ENCODE data around the gene SCAMP1. TPM values are rescaled to one million over a fixed set of nuclear protein-coding genes. Genes with fewer than 3 reads are reported as not detected.

SCAMP1 gene
- total RNA-seq (10 to 100 TPM; 37.9 to 44.1 (median 40.4) TPM), polyA plus RNA-seq (14.6 TPM)
- long read RNA-seq, donor 1, full-length matches to known transcripts: 124 of 138 reads
- long read RNA-seq, donor 1, partial matches to known transcripts: 5 of 138 reads
- long read RNA-seq, donor 1, other reads (novel, unspliced or antisense): 9 of 138 reads
- long read RNA-seq, donor 2, full-length matches to known transcripts: 32 of 37 reads
- long read RNA-seq, donor 2, partial matches to known transcripts: 1 of 37 reads
- long read RNA-seq, donor 2, other reads (novel, unspliced or antisense): 4 of 37 reads
- long read RNA-seq, donor 3, full-length matches to known transcripts: 336 of 391 reads
- long read RNA-seq, donor 3, partial matches to known transcripts: 16 of 391 reads
- long read RNA-seq, donor 3, other reads (novel, unspliced or antisense): 39 of 391 reads
- long read RNA-seq, donor 4, full-length matches to known transcripts: 52 of 62 reads
- long read RNA-seq, donor 4, partial matches to known transcripts: 1 of 62 reads
- long read RNA-seq, donor 4, other reads (novel, unspliced or antisense): 9 of 62 reads

DNA sequence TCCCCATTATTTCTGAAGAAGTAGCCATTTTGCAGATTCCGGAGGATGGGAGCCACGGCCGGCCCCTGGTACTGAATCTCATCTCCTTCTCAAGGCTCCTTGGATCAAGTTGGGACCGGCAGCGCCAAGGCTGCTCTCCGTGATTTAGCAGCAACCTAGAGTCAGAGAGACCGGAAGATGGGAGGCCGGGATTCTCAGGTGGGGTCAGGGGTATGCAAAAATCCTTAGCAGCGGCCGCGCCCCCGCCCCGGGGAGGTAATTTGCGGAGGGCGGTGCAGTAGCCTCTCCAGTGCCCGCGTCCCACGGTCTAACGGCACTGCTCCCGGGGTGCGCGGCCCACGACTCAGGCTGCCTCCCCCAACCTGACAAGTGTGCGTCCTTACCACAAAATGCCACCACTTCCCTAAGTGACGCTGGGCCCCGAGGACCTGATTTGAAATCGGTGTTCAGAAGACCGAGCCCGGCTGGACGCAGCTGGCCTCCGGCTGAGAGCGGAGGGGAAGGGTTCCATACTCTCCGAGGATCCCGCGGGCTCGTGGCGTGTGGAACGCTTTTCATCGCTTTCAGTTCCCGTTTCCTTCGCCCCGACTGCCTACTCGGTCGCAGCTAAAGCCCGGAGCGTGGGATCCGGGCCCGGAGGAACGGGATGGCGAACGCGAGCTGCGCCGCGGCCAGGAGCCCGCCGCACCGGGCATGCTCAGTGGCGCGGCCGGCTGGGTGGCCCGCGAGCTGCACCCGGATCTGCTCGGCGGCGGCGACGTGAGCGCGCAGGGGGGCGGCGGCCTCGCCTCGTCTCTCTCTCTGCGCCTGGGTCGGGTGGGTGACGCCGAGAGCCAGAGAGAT lies at the start of gene SCAMP1:
Gene SCAMP1 (plus strand): TSS at position 787 of the 843 bp plus-strand sequence. CDS start 55 bp downstream, at position 842.
- under 1% methylated on average over 79 of the region's 79 CpGs for WGBS
- Histone ChIP-seq H3K4me1 (ENCODE audit: control insufficient read depth, insufficient read depth, low read length) (no peaks in the 10 kb centered on the region), H3K4me3 (ENCODE audit: low read length) (peak within 1 kb of the TSS; percentile 56), H3K27ac (ENCODE audit: low read length) (peak within 1 kb of the TSS; percentile 85), H3K9me3 (ENCODE audit: control insufficient read depth, low read length) (no peaks in the 10 kb centered on the region), H3K27me3 (ENCODE audit: control insufficient read depth, insufficient read depth) (no peaks in the 10 kb centered on the region)
- DNase-seq: peak; percentile 92 to 97 (median 97)
- intact Hi-C loops (cut with DNase I): loop anchor here (5.0 kb wide), 2 partner anchors 63 to 68 kb away; partner anchors contain the start of gene AP3B1 (in 1 of the 4)
- peak; percentile 98 to 99 for ATAC-seq

GRCh38 chr5:78317515-78317914 lies 42.9 kb upstream of the SCAMP1 start:
- intact Hi-C loops (cut with DNase I): no loop called here
- ATAC-seq: no peak
- no peak for DNase-seq
- no peak overlapping the region for H3K27ac ChIP-seq (ENCODE audit: low read length)
- H3K27me3 ChIP-seq (ENCODE audit: control insufficient read depth, insufficient read depth): no peaks in the 10 kb centered on the region
- H3K9me3 ChIP-seq (ENCODE audit: control insufficient read depth, low read length): no peaks in the 10 kb centered on the region
- 83% methylated on average over 5 of the region's 5 CpGs for WGBS
- H3K4me1 ChIP-seq (ENCODE audit: control insufficient read depth, insufficient read depth, low read length): no peaks in the 10 kb centered on the region
- H3K4me3 ChIP-seq (ENCODE audit: low read length): no peak overlapping the region

GRCh38 chr5:78318337-78318736 lies 42.1 kb upstream of the SCAMP1 start:
- 95% methylated on average over 3 of the region's 3 CpGs for WGBS
- intact Hi-C loops (cut with DNase I): no loop called here
- Histone ChIP-seq H3K27ac (ENCODE audit: low read length) (no peak overlapping the region), H3K27me3 (ENCODE audit: control insufficient read depth, insufficient read depth) (no peaks in the 10 kb centered on the region), H3K4me3 (ENCODE audit: low read length) (no peak overlapping the region), H3K9me3 (ENCODE audit: control insufficient read depth, low read length) (no peaks in the 10 kb centered on the region), H3K4me1 (ENCODE audit: control insufficient read depth, insufficient read depth, low read length) (no peaks in the 10 kb centered on the region)
- ATAC-seq: no peak
- DNase-seq: no peak

DNA sequence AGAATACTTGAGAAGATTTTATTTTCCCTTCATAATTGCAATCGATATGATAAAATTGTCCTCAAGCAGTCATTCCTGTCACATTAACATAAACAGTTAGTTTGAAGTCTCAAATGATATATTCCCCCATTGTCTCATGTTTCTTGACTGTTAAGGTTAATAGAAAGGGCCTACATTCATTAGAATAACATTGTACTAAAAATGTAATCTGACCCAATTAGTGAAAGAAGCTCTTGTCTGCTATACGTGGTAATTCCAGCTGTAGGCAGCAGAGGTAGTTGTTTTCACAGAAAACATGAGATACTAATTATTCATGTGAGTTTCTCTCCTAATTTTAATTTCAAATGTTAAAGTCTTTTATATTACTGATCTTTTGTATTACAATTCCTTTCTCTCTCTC lies 40.0 kb upstream of the SCAMP1 start:
- intact Hi-C loops (cut with DNase I): loop anchor here in 2 of 4 donors (5.0 to 10.0 kb wide), 3 partner anchors 214 to 647 kb away; no protein-coding TSS in a partner anchor
- DNase-seq: no peak

GRCh38 chr5:78323241-78323640 lies 37.2 kb upstream of the SCAMP1 start:
- no peak overlapping the region for H3K27ac ChIP-seq (ENCODE audit: low read length)
- intact Hi-C loops (cut with DNase I): loop anchor here in 2 of 4 donors (5.0 to 10.0 kb wide), 3 partner anchors 212 to 644 kb away; no protein-coding TSS in a partner anchor
- H3K4me3 ChIP-seq (ENCODE audit: low read length): no peak overlapping the region
- H3K27me3 ChIP-seq (ENCODE audit: control insufficient read depth, insufficient read depth): no peaks in the 10 kb centered on the region
- no peak for DNase-seq
- H3K9me3 ChIP-seq (ENCODE audit: control insufficient read depth, low read length): no peaks in the 10 kb centered on the region
- H3K4me1 ChIP-seq (ENCODE audit: control insufficient read depth, insufficient read depth, low read length): no peaks in the 10 kb centered on the region
- ATAC-seq: no peak

More for the DNA sequence above, 40.0 kb upstream of the SCAMP1 start:
- Histone ChIP-seq H3K9me3 (ENCODE audit: control insufficient read depth, low read length) (no peaks in the 10 kb centered on the region), H3K4me3 (ENCODE audit: low read length) (no peak overlapping the region), H3K27me3 (ENCODE audit: control insufficient read depth, insufficient read depth) (no peaks in the 10 kb centered on the region), H3K27ac (ENCODE audit: low read length) (no peak overlapping the region), H3K4me1 (ENCODE audit: control insufficient read depth, insufficient read depth, low read length) (no peaks in the 10 kb centered on the region)
- no peak for ATAC-seq
- WGBS: 42% methylated on average over 2 of the region's 2 CpGs

DNA sequence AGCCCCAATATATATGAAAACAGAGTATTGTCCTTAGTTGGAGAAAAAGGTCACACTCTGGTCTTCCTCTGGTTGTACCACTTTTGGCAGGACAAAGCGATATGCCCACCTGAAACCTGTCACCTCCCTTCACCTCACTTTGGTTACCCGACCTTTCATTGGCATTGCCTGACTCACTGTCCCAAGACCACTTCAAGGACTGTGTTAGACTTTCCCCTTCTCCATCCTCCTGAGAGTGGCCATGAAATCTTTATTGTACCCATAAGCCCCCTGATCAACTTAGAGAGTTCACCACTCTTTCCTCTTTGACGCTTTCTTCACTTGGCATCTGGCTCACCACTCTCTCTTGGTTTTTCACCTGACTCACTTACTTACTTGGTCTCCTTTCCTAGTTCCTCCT lies 33.5 kb upstream of the SCAMP1 start:
- Histone ChIP-seq H3K27ac (ENCODE audit: low read length) (no peak overlapping the region), H3K27me3 (ENCODE audit: control insufficient read depth, insufficient read depth) (no peaks in the 10 kb centered on the region), H3K4me1 (ENCODE audit: control insufficient read depth, insufficient read depth, low read length) (no peaks in the 10 kb centered on the region), H3K4me3 (ENCODE audit: low read length) (no peak overlapping the region), H3K9me3 (ENCODE audit: control insufficient read depth, low read length) (no peaks in the 10 kb centered on the region)
- DNase-seq (no peak), ATAC-seq (no peak)
- 93% methylated on average over 3 of the region's 3 CpGs for WGBS
- intact Hi-C loops (cut with DNase I): loop anchor here in 1 of 4 donors (10.0 kb wide), 2 partner anchors 208 to 638 kb away; no protein-coding TSS in a partner anchor

DNA sequence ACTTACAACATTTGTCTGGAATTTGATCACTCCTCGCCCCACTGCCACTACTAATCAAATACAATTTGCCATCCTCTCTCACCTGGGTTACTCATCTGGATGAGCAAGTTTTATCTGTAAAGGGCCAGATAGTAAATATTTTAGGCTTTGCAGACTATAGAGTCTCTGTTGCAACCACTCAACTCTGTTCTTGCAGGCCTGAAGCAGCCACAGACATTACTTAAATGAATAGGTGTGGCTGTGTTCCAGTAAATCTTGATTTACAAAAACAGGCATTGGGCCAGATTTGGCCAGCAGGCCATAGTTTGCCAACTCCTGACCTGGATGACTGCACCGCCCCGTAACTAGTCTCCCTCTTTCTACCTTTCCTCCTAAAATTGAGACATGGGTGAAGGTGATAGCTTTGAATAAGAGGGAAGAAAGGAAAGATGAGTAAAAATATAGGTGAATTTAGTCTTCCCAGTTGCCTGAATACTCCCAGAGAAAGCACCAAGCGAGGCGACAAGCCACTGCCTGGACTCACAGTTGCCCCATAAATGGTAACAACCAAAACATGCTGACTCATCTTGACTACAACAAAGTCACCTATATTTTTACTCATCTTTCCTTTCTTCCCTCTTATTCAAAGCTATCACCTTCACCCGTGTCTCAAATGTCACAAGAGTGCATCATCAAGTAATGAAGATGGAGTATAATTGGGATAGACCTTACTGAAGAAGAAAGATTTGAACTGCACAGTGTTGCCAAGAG lies 32.5 kb upstream of the SCAMP1 start:
- no peaks in the 10 kb centered on the region for H3K4me1 ChIP-seq (ENCODE audit: control insufficient read depth, insufficient read depth, low read length)
- no peaks in the 10 kb centered on the region for H3K9me3 ChIP-seq (ENCODE audit: control insufficient read depth, low read length)
- H3K27me3 ChIP-seq (ENCODE audit: control insufficient read depth, insufficient read depth): no peaks in the 10 kb centered on the region
- H3K4me3 ChIP-seq (ENCODE audit: low read length): no peak overlapping the region
- 89% methylated on average over 6 of the region's 6 CpGs for WGBS
- ATAC-seq (no peak), DNase-seq (no peak)
- H3K27ac ChIP-seq (ENCODE audit: low read length): no peak overlapping the region
- intact Hi-C loops (cut with DNase I): loop anchor here in 1 of 4 donors (10.0 kb wide), 2 partner anchors 207 to 637 kb away; no protein-coding TSS in a partner anchor

DNA sequence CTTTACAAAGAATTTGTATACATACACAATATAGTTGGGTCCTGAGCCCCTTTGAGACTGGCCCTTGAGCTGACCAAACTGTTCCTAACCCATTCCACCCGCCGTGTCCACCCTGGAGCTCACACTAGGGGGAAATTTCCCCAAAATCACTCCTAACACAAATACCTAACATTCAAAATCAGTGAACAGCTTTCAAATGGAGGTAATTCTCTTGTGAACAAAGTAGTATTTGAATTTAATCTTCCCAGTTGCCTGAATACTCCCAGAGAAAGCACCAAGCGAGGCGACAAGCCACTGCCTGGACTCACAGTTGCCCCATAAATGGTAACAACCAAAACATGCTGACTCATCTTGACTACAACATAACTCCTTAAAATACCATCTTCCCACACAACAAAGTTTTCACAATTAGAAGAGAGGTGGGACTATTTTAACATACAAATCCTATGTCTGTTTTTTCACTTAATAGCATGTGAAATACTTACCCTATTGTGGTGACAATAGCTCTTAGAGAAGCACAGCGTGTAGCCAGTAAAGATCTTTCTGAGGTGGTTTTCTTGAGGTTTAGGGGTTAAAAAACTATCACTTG lies 31.7 kb upstream of the SCAMP1 start:
- Histone ChIP-seq H3K4me1 (ENCODE audit: control insufficient read depth, insufficient read depth, low read length) (no peaks in the 10 kb centered on the region), H3K27me3 (ENCODE audit: control insufficient read depth, insufficient read depth) (no peaks in the 10 kb centered on the region), H3K27ac (ENCODE audit: low read length) (no peak overlapping the region), H3K9me3 (ENCODE audit: control insufficient read depth, low read length) (no peaks in the 10 kb centered on the region), H3K4me3 (ENCODE audit: low read length) (no peak overlapping the region)
- intact Hi-C loops (cut with DNase I): loop anchor here in 1 of 4 donors (10.0 kb wide), 2 partner anchors 206 to 636 kb away; no protein-coding TSS in a partner anchor
- DNase-seq: no peak
- WGBS: 79% methylated on average over 5 of the region's 5 CpGs
- no peak for ATAC-seq

DNA sequence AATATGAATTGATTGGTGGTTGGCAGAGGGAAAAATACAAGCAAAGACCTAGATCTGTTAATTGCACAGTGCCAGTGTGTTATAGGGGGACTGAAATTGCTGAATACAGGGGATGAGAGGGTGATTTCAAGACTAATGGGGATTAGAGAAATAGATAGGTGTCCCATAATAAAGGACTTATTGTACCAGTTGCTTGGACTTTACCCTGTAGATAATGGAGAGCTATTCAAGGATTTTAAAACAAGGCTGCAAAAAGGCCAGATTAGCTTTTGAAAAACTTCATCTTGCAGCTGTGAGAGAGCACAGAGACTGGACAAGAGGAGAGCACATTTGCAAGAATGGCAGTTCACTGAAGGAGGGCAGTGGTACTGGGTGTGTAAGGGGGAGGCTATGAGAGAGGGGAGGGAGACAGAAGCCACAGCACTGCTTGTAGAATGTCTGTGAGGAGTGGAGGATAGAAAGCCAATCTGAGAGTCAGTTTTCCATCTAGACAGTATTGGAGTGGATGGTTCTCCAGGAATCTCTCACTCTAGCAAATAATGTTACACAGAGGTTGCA lies 28.8 kb upstream of the SCAMP1 start:
- Histone ChIP-seq H3K9me3 (ENCODE audit: control insufficient read depth, low read length) (no peaks in the 10 kb centered on the region), H3K4me3 (ENCODE audit: low read length) (no peak overlapping the region), H3K27me3 (ENCODE audit: control insufficient read depth, insufficient read depth) (no peaks in the 10 kb centered on the region), H3K4me1 (ENCODE audit: control insufficient read depth, insufficient read depth, low read length) (no peaks in the 10 kb centered on the region), H3K27ac (ENCODE audit: low read length) (no peak overlapping the region)
- no peak for ATAC-seq
- intact Hi-C loops (cut with DNase I): no loop called here
- no peak for DNase-seq

DNA sequence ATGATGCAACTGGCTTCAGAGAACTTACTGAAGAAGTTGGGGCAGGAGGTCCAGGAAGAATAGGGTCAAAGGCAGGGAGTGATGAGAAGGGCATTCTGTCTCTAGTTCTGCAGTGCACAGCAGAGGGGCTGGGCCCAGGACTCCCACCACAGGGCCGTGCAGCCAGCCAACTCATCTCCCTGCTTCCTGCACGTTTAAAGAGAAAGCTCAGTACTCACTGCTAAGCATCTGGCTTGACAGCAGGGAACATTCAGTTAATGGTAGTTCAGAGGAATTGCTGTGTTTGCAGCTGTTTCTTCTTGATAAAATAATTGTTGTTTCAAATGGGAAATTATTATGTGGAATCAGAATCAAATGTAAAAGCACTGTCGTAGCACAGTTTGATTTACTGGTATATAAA lies 25.6 kb upstream of the SCAMP1 start:
- WGBS: 43% methylated on average over 3 of the region's 3 CpGs
- H3K4me1 ChIP-seq (ENCODE audit: control insufficient read depth, insufficient read depth, low read length): no peaks in the 10 kb centered on the region
- no peak overlapping the region for H3K4me3 ChIP-seq (ENCODE audit: low read length)
- DNase-seq (no peak), ATAC-seq (no peak)
- intact Hi-C loops (cut with DNase I): no loop called here
- H3K9me3 ChIP-seq (ENCODE audit: control insufficient read depth, low read length): no peaks in the 10 kb centered on the region
- no peak overlapping the region for H3K27ac ChIP-seq (ENCODE audit: low read length)
- no peaks in the 10 kb centered on the region for H3K27me3 ChIP-seq (ENCODE audit: control insufficient read depth, insufficient read depth)

Measured in right cardiac atrium (tissue), 5 donors.